Measurements from ENCODE around the gene RAB40A. TPM values are rescaled to one million over a fixed set of nuclear protein-coding genes. Genes with fewer than 3 reads are reported as not detected.
A peak's percentile ranks its signal among the peaks of the same experiment; 100 is the strongest.

Gene RAB40A
- total RNA-seq, 1 experiment from 2014 or later: 0.15 TPM

DNA sequence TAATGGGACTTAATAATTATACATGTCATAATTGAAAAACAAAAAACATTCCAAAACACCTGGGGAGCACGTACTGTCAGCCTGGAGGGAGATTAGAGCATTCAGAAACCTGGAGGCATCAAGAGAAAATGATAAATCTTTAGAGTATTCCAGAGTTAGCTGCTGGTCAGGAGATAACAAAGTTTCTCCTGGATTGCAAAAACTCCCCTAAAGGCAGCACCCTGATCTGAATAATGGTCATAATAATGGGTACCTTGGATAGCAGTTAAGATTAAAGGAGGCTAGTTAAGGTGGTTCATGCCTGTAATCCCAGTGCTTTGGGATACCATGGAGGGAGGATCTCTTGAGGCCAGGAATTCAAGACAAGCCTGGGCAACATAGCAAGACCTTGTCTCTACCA is 15.9 kb upstream of the RAB40A start:
- no peak overlapping the region for H3K4me3 ChIP-seq (ENCODE audit: low read length)
- H3K4me1 ChIP-seq (ENCODE audit: low read length): no peaks in the 10 kb centered on the region
- H3K27ac ChIP-seq (ENCODE audit: low read length): no peak overlapping the region
- no peak overlapping the region for H2AFZ ChIP-seq (ENCODE audit: low read length)
- no peak overlapping the region for H3K9ac ChIP-seq (ENCODE audit: low read length)
- DNase-seq: no peak
- H3K9me2 ChIP-seq (replicated peaks; ENCODE audit: insufficient read depth, low read length): no peaks in the 10 kb centered on the region
- H3K4me2 ChIP-seq (ENCODE audit: low read depth, low read length, poor library complexity, severe bottlenecking): no peak overlapping the region
- H3K36me3 ChIP-seq (ENCODE audit: insufficient read depth, low read length): no peaks in the 10 kb centered on the region
- no peaks in the 10 kb centered on the region for H3K9me3 ChIP-seq (ENCODE audit: low read length)
- no peaks in the 10 kb centered on the region for H3K79me2 ChIP-seq (ENCODE audit: low read length)
- no peaks in the 10 kb centered on the region for H3K27me3 ChIP-seq (ENCODE audit: low read length)
- no peaks in the 10 kb centered on the region for H4K20me1 ChIP-seq (ENCODE audit: insufficient read depth, low read depth, low read length)

DNA sequence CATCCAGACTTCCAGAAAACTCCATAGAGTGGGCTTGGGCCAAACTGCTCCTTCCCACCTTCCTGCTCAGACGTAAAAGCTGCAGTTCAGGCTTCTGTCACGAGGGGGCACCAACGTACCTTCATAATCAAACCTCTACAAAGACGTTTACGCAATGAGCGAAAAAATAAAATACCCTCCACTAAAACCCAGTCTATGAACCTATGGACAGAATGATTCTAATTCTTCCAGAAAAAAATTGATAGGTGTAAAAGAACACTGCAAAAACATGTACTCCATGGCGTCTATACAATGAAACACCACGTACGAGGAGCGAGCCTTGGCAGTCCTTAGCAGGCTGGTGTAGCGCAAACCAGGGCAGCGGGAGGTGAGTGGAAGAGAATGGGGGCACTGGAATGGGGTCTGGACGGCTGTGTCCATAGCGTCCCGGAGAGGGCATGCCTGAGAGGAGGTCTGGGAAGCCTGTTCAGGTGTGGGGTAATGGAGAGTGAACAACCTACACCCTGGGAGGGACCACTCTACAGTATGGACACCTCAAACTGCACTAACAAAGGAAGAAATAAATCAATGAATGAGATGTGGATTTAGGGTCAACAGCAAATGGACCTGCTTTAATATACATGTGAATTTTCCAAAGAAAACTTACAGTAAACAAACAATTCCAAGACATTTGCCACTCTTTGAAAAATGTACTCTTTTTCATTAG is 14.4 kb upstream of the RAB40A start:
- H4K20me1 ChIP-seq (ENCODE audit: insufficient read depth, low read depth, low read length): no peaks in the 10 kb centered on the region
- no peaks in the 10 kb centered on the region for H3K9me3 ChIP-seq (ENCODE audit: low read length)
- peak; percentile 86 for DNase-seq
- no peaks in the 10 kb centered on the region for H3K9me2 ChIP-seq (replicated peaks; ENCODE audit: insufficient read depth, low read length)
- no peaks in the 10 kb centered on the region for H3K36me3 ChIP-seq (ENCODE audit: insufficient read depth, low read length)
- no peak overlapping the region for H3K4me3 ChIP-seq (ENCODE audit: low read length)
- H2AFZ ChIP-seq (ENCODE audit: low read length): no peak overlapping the region
- H3K4me1 ChIP-seq (ENCODE audit: low read length): no peaks in the 10 kb centered on the region
- no peaks in the 10 kb centered on the region for H3K79me2 ChIP-seq (ENCODE audit: low read length)
- H3K27me3 ChIP-seq (ENCODE audit: low read length): no peaks in the 10 kb centered on the region
- H3K4me2 ChIP-seq (ENCODE audit: low read depth, low read length, poor library complexity, severe bottlenecking): no peak overlapping the region
- H3K9ac ChIP-seq (ENCODE audit: low read length): no peak overlapping the region
- no peak overlapping the region for H3K27ac ChIP-seq (ENCODE audit: low read length)

DNA sequence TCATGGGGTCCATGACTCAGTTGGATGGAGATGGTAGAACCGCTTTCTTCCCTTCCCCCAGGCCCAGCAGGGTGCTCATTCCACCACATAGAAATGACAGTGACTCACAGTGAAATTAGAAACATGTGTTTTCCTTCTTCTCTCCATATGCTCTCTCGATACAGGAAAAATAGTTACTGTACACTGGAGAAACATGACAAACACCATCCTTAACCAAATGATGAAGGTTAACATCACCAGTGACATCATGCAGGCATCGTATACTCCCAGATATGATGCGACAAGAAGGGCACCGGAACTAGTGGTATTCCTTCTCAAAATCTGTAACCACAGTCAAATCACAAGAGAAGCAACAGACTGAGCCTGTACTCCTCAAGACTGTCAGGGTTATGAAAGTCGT is 11.7 kb upstream of the RAB40A start:
- Histone ChIP-seq H3K9me2 (replicated peaks; ENCODE audit: insufficient read depth, low read length) (no peaks in the 10 kb centered on the region), H3K79me2 (ENCODE audit: low read length) (no peaks in the 10 kb centered on the region), H3K9ac (ENCODE audit: low read length) (no peak overlapping the region), H3K27me3 (ENCODE audit: low read length) (no peaks in the 10 kb centered on the region), H3K9me3 (ENCODE audit: low read length) (no peaks in the 10 kb centered on the region), H3K36me3 (ENCODE audit: insufficient read depth, low read length) (no peaks in the 10 kb centered on the region), H3K4me2 (ENCODE audit: low read depth, low read length, poor library complexity, severe bottlenecking) (no peak overlapping the region), H3K27ac (ENCODE audit: low read length) (no peak overlapping the region), H4K20me1 (ENCODE audit: insufficient read depth, low read depth, low read length) (no peaks in the 10 kb centered on the region), H2AFZ (ENCODE audit: low read length) (no peak overlapping the region), H3K4me3 (ENCODE audit: low read length) (no peak overlapping the region), H3K4me1 (ENCODE audit: low read length) (no peaks in the 10 kb centered on the region)
- DNase-seq: no peak

GRCh38 chrX:103530545-103530944 is 11.3 kb upstream of the RAB40A start:
- DNase-seq: no peak
- Histone ChIP-seq H3K36me3 (ENCODE audit: insufficient read depth, low read length) (no peaks in the 10 kb centered on the region), H2AFZ (ENCODE audit: low read length) (no peak overlapping the region), H3K4me3 (ENCODE audit: low read length) (no peak overlapping the region), H3K27ac (ENCODE audit: low read length) (no peak overlapping the region), H3K27me3 (ENCODE audit: low read length) (no peaks in the 10 kb centered on the region), H3K4me2 (ENCODE audit: low read depth, low read length, poor library complexity, severe bottlenecking) (no peak overlapping the region), H3K9me3 (ENCODE audit: low read length) (no peaks in the 10 kb centered on the region), H3K79me2 (ENCODE audit: low read length) (no peaks in the 10 kb centered on the region), H4K20me1 (ENCODE audit: insufficient read depth, low read depth, low read length) (no peaks in the 10 kb centered on the region), H3K9ac (ENCODE audit: low read length) (no peak overlapping the region), H3K4me1 (ENCODE audit: low read length) (no peaks in the 10 kb centered on the region), H3K9me2 (replicated peaks; ENCODE audit: insufficient read depth, low read length) (no peaks in the 10 kb centered on the region)

DNA sequence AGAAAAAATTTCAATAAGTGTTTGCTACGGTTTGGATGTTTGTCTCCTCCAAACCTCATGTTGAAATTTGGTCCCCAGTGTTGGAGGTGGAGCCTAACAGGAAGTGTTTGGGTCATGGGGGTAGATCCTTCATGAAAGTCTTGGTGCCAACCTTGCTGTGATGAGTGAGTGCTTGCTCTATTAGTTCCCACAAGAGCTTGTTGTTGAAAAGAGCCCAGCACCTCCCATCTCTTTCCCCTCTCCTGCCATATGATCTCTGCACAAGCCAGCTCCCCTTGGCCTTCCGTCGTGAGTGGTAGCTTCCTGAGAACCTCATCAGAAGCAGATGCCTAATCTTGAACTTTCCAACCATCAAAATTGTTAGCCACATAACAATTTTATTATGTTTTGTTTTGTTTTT is 10.3 kb upstream of the RAB40A start:
- Histone ChIP-seq H3K9me3 (ENCODE audit: low read length) (no peaks in the 10 kb centered on the region), H3K4me3 (ENCODE audit: low read length) (no peak overlapping the region), H3K9me2 (replicated peaks; ENCODE audit: insufficient read depth, low read length) (no peaks in the 10 kb centered on the region), H3K9ac (ENCODE audit: low read length) (no peak overlapping the region), H3K36me3 (ENCODE audit: insufficient read depth, low read length) (no peaks in the 10 kb centered on the region), H3K27ac (ENCODE audit: low read length) (no peak overlapping the region), H4K20me1 (ENCODE audit: insufficient read depth, low read depth, low read length) (no peaks in the 10 kb centered on the region), H3K27me3 (ENCODE audit: low read length) (no peaks in the 10 kb centered on the region), H3K79me2 (ENCODE audit: low read length) (no peaks in the 10 kb centered on the region), H3K4me1 (ENCODE audit: low read length) (no peaks in the 10 kb centered on the region), H2AFZ (ENCODE audit: low read length) (no peak overlapping the region), H3K4me2 (ENCODE audit: low read depth, low read length, poor library complexity, severe bottlenecking) (no peak overlapping the region)
- no peak for DNase-seq

DNA sequence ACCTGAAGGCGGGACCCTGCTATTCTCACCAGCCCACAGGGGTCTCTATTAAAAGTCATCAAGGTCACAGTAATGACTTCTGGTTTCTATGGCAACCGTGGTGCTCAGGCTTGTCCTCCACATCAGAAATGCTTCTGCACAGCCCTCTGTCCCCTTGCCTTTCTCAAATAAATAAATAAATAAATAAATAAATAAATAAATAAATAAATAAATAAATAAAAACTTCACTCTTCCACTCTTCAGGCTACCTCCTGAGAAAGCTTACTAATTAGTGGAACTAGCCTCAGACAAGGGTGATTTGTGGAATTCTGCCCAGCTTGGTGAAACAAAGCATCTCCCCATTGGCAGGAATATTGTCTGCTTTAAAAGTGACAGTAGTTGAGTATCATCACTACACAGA is 5.5 kb upstream of the RAB40A start:
- Histone ChIP-seq H3K4me3 (ENCODE audit: low read length) (no peak overlapping the region), H2AFZ (ENCODE audit: low read length) (no peak overlapping the region), H3K9me3 (ENCODE audit: low read length) (no peaks in the 10 kb centered on the region), H4K20me1 (ENCODE audit: insufficient read depth, low read depth, low read length) (no peaks in the 10 kb centered on the region), H3K4me1 (ENCODE audit: low read length) (no peaks in the 10 kb centered on the region), H3K4me2 (ENCODE audit: low read depth, low read length, poor library complexity, severe bottlenecking) (no peak overlapping the region), H3K36me3 (ENCODE audit: insufficient read depth, low read length) (no peaks in the 10 kb centered on the region), H3K9ac (ENCODE audit: low read length) (no peak overlapping the region), H3K27ac (ENCODE audit: low read length) (no peak overlapping the region), H3K79me2 (ENCODE audit: low read length) (no peaks in the 10 kb centered on the region), H3K9me2 (replicated peaks; ENCODE audit: insufficient read depth, low read length) (no peaks in the 10 kb centered on the region), H3K27me3 (ENCODE audit: low read length) (no peaks in the 10 kb centered on the region)
- DNase-seq: no peak

DNA sequence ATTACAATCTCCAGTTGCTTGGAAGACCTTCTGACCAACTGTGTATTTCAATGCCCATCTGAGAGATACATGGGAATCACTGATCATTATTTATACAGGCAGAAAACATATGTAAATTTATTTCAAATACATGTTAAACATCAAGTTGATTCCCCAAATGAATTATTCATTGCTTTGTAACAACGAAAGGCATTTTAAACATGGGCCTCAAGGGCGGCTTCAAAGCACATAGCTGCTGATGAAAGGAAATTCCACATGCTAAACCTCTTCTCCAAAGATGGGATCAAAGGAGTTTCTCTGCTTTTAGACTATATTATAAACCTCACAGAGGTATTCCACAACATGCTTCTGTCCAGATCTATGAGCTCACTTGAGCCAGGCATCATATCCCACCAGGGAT is 4.3 kb upstream of the RAB40A start:
- H3K4me2 ChIP-seq (ENCODE audit: low read depth, low read length, poor library complexity, severe bottlenecking): no peak overlapping the region
- H3K36me3 ChIP-seq (ENCODE audit: insufficient read depth, low read length): no peaks in the 10 kb centered on the region
- H3K9ac ChIP-seq (ENCODE audit: low read length): no peak overlapping the region
- no peak overlapping the region for H3K4me3 ChIP-seq (ENCODE audit: low read length)
- no peaks in the 10 kb centered on the region for H3K9me3 ChIP-seq (ENCODE audit: low read length)
- no peaks in the 10 kb centered on the region for H3K27me3 ChIP-seq (ENCODE audit: low read length)
- no peaks in the 10 kb centered on the region for H3K9me2 ChIP-seq (replicated peaks; ENCODE audit: insufficient read depth, low read length)
- no peaks in the 10 kb centered on the region for H3K79me2 ChIP-seq (ENCODE audit: low read length)
- no peak overlapping the region for H3K27ac ChIP-seq (ENCODE audit: low read length)
- no peaks in the 10 kb centered on the region for H4K20me1 ChIP-seq (ENCODE audit: insufficient read depth, low read depth, low read length)
- no peak overlapping the region for H2AFZ ChIP-seq (ENCODE audit: low read length)
- DNase-seq: no peak
- H3K4me1 ChIP-seq (ENCODE audit: low read length): no peaks in the 10 kb centered on the region

DNA sequence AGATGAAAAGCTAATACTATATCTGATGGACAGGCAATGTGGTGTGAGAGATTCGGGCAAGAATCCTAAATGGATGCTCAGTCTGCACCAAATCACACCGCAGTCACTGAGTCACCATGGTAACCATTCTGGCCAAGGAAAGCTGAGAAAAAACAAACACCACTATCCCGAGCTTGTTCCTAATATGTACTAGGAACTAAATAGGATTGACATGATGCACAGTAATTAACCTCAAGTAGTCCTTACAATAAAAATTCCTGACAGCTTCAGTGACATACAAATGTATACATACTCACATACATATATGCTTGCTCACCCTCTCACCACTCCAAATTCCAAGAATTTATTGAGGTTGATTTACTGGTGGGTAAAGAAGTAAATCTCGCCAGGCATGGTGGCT is 1.1 kb upstream of the RAB40A start:
- H3K4me2 ChIP-seq (ENCODE audit: low read depth, low read length, poor library complexity, severe bottlenecking): no peak overlapping the region
- H3K9me3 ChIP-seq (ENCODE audit: low read length): no peaks in the 10 kb centered on the region
- H3K9me2 ChIP-seq (replicated peaks; ENCODE audit: insufficient read depth, low read length): no peaks in the 10 kb centered on the region
- H3K79me2 ChIP-seq (ENCODE audit: low read length): no peaks in the 10 kb centered on the region
- no peak overlapping the region for H2AFZ ChIP-seq (ENCODE audit: low read length)
- H3K4me1 ChIP-seq (ENCODE audit: low read length): no peaks in the 10 kb centered on the region
- no peak overlapping the region for H3K4me3 ChIP-seq (ENCODE audit: low read length)
- no peak for DNase-seq
- no peaks in the 10 kb centered on the region for H3K36me3 ChIP-seq (ENCODE audit: insufficient read depth, low read length)
- no peaks in the 10 kb centered on the region for H4K20me1 ChIP-seq (ENCODE audit: insufficient read depth, low read depth, low read length)
- no peak overlapping the region for H3K9ac ChIP-seq (ENCODE audit: low read length)
- H3K27ac ChIP-seq (ENCODE audit: low read length): no peak overlapping the region
- H3K27me3 ChIP-seq (ENCODE audit: low read length): no peaks in the 10 kb centered on the region

- Histone ChIP-seq H3K79me2 (ENCODE audit: low read length) (no peaks in the 10 kb centered on the region), H3K36me3 (ENCODE audit: insufficient read depth, low read length) (no peaks in the 10 kb centered on the region), H4K20me1 (ENCODE audit: insufficient read depth, low read depth, low read length) (no peaks in the 10 kb centered on the region), H3K4me1 (ENCODE audit: low read length) (no peaks in the 10 kb centered on the region), H3K9ac (ENCODE audit: low read length) (no peak overlapping the region), H3K9me3 (ENCODE audit: low read length) (no peaks in the 10 kb centered on the region), H3K27me3 (ENCODE audit: low read length) (no peaks in the 10 kb centered on the region), H3K27ac (ENCODE audit: low read length) (no peak overlapping the region), H3K4me3 (ENCODE audit: low read length) (no peak overlapping the region), H3K9me2 (replicated peaks; ENCODE audit: insufficient read depth, low read length) (no peaks in the 10 kb centered on the region), H3K4me2 (ENCODE audit: low read depth, low read length, poor library complexity, severe bottlenecking) (no peak overlapping the region), H2AFZ (ENCODE audit: low read length) (no peak overlapping the region)
- DNase-seq: no peak
Measured at GRCh38 chrX:103518571-103518970, 718 bp downstream of the RAB40A start.
